HL-60 (cell line): ENCODE data around the gene MAGI3.
"Not testable (repeated sequence)": the region's sequence is repeated elsewhere in the genome, so short reads cannot be mapped to it uniquely, and the experiment has no call there.

ENCODE experiments used
- POLR2AphosphoS5 ChIP-seq: IDR thresholded peaks from 2 replicates; pipeline ENCODE4 v1.6.1; 2012; ENCODE audit warnings: low read depth
- TF ChIP-seq, protein P1 (sequence below): IDR thresholded peaks from one replicate; pipeline ENCODE4 v1.5.1; 2011; ENCODE audit warnings: low read length, control low read depth, inconsistent platforms; ENCODE audit not compliant: insufficient read depth
- TF ChIP-seq, protein P2 (sequence below): IDR thresholded peaks from 2 replicates; pipeline ENCODE4 v1.6.1; 2012; ENCODE audit warnings: low read depth; ENCODE audit not compliant: insufficient replicate concordance

DNA sequence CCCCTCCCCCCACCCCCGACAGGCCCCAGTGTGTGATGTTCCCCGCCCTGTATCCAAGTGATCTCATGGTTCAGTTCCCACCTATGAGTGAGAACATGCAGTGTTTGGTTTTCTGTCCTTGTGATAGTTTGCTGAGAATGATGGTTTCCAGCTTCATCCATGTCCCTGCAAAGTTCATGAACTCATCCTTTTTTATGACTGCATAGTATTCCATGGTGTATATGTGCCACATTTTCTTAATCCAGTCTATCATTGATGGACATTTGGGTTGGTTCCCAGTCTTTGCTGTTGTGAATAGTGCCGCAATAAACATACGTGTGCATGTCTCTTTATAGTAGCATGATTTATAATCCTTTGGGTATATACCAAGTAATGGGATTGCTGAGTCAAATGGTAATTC lies 21.7 kb downstream of the MAGI3 start:
- not testable (repeated sequence) for TF ChIP-seq POLR2AphosphoS5
- TF ChIP-seq, protein P1, sequence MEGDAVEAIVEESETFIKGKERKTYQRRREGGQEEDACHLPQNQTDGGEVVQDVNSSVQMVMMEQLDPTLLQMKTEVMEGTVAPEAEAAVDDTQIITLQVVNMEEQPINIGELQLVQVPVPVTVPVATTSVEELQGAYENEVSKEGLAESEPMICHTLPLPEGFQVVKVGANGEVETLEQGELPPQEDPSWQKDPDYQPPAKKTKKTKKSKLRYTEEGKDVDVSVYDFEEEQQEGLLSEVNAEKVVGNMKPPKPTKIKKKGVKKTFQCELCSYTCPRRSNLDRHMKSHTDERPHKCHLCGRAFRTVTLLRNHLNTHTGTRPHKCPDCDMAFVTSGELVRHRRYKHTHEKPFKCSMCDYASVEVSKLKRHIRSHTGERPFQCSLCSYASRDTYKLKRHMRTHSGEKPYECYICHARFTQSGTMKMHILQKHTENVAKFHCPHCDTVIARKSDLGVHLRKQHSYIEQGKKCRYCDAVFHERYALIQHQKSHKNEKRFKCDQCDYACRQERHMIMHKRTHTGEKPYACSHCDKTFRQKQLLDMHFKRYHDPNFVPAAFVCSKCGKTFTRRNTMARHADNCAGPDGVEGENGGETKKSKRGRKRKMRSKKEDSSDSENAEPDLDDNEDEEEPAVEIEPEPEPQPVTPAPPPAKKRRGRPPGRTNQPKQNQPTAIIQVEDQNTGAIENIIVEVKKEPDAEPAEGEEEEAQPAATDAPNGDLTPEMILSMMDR: not testable (repeated sequence)
- TF ChIP-seq, protein P2, sequence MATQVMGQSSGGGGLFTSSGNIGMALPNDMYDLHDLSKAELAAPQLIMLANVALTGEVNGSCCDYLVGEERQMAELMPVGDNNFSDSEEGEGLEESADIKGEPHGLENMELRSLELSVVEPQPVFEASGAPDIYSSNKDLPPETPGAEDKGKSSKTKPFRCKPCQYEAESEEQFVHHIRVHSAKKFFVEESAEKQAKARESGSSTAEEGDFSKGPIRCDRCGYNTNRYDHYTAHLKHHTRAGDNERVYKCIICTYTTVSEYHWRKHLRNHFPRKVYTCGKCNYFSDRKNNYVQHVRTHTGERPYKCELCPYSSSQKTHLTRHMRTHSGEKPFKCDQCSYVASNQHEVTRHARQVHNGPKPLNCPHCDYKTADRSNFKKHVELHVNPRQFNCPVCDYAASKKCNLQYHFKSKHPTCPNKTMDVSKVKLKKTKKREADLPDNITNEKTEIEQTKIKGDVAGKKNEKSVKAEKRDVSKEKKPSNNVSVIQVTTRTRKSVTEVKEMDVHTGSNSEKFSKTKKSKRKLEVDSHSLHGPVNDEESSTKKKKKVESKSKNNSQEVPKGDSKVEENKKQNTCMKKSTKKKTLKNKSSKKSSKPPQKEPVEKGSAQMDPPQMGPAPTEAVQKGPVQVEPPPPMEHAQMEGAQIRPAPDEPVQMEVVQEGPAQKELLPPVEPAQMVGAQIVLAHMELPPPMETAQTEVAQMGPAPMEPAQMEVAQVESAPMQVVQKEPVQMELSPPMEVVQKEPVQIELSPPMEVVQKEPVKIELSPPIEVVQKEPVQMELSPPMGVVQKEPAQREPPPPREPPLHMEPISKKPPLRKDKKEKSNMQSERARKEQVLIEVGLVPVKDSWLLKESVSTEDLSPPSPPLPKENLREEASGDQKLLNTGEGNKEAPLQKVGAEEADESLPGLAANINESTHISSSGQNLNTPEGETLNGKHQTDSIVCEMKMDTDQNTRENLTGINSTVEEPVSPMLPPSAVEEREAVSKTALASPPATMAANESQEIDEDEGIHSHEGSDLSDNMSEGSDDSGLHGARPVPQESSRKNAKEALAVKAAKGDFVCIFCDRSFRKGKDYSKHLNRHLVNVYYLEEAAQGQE: not testable (repeated sequence)
